Aorta (tissue), 5 donors: ENCODE results near the gene ATN1. TPM values are rescaled to one million over a fixed set of nuclear protein-coding genes. Genes with fewer than 3 reads are reported as not detected.
A peak's percentile ranks its signal among the peaks of the same experiment; 100 is the strongest.

ENCODE experiments used
- ATAC-seq: fragments of 200-7000 bp; cut with Tn5 transposase; one replicate; pipeline ENCODE4 v1.9.1; 2022; ENCODE audit warnings: moderate library complexity; ENCODE audit not compliant: low FRiP score
- DNase-seq, 2 donors: peaks; one replicate each; pipeline ENCODE4 v3.0.0-alpha.2; 2020
- H3K27ac ChIP-seq, 2 donors: one replicate each; pipeline ENCODE4 v1.5.1; 2013; ENCODE audit warnings: low read length in 2 of 2, mild to moderate bottlenecking in 2 of 2, moderate library complexity in 2 of 2, control low read depth in 1 of 2, inconsistent platforms in 1 of 2, low read depth in 1 of 2
- H3K27me3 ChIP-seq, 2 donors: one replicate each; pipeline ENCODE4 v1.6.1; 2013; ENCODE audit warnings: control low read depth in 1 of 2, low read length in 1 of 2, mild to moderate bottlenecking in 1 of 2, moderate library complexity in 1 of 2; ENCODE audit not compliant: insufficient read depth in 2 of 2, control insufficient read depth in 1 of 2
- H3K36me3 ChIP-seq, 2 donors: one replicate each; pipeline ENCODE4 v1.6.1; 2013; ENCODE audit warnings: control low read depth in 1 of 2, low read length in 1 of 2, mild to moderate bottlenecking in 1 of 2; ENCODE audit not compliant: insufficient read depth in 2 of 2, control insufficient read depth in 1 of 2
- H3K4me1 ChIP-seq, 2 donors: one replicate each; pipeline ENCODE4 v1.6.1; 2013; ENCODE audit warnings: low read length in 2 of 2, control low read depth in 1 of 2, mild to moderate bottlenecking in 1 of 2, moderate library complexity in 1 of 2; ENCODE audit not compliant: insufficient read depth in 2 of 2, control insufficient read depth in 1 of 2
- H3K4me3 ChIP-seq, 2 donors: one replicate each; pipeline ENCODE4 v1.5.1; 2013; ENCODE audit warnings: low read length in 2 of 2, control low read depth in 1 of 2, mild to moderate bottlenecking in 1 of 2
- H3K9me3 ChIP-seq: one replicate; pipeline ENCODE4 v1.6.1; 2013; ENCODE audit warnings: mild to moderate bottlenecking, low read length; ENCODE audit not compliant: control insufficient read depth
- WGBS, 2 donors: extraction: QIAGEN DNeasy Blood & Tissue Kit; methylation state at CpG; one replicate each; pipeline ENCODE4 v1.1.7; 2013; 5-methylcytosine and 5-hydroxymethylcytosine counted together
- intact Hi-C, 2 donors: fragments of 100-400 bp; cut with DNase I; formaldehyde crosslinking; loops; one replicate each; pipeline versions ENCODE4 v1.14.2 to v1.15.0; 2022
- polyA plus RNA-seq, 2 donors: library from polyadenylated mRNA; stranded (reverse); fragments of 200-250 nt; gene quantifications; one replicate each; pipeline ENCODE4 v1.2.3, GENCODE V29; 2013
- total RNA-seq, 2 donors: library from RNA; stranded (reverse); fragmentation: NEBNext Ultra II Directional; extraction: Animal tissue kit (Norgen Biotek cat#: 25700); gene quantifications; one replicate each; pipeline ENCODE4 v1.2.1, GENCODE V29; 2021
- donor health status: healthy with polysubstance abuse.
- donor health status: Bipolar disorder and iron deficiency.
- donor health status: DM: no; HTN: no; CAD: no.
- donor health status: DM: no; HTN: no; CAD: no.
- donor health status: DM: yes; HTN: yes; CAD: no.

The ATN1 gene
- total and polyA plus RNA-seq, 4 donors, result 22.7 to 149 (median 142) TPM

GRCh38 chr12:6961278-6961694, 33.5 kb downstream of the ATN1 start:
- DNase-seq (peak in 1 of 2 donors; percentile 87), ATAC-seq (peak; percentile 34)
- Histone ChIP-seq H3K4me1 (no peaks in the 10 kb centered on the region), H3K9me3 (no peaks in the 10 kb centered on the region), H3K36me3 (peaks cover 0 to 1% of the 10 kb centered on the region in 2 donors), H3K4me3 (no peak overlapping the region), H3K27ac (no peak overlapping the region), H3K27me3 (no peaks in the 10 kb centered on the region)
- intact Hi-C loops, result no loop called here
- WGBS, 2 donors, result 53 to 59% methylated on average over 24 of the region's 24 CpGs

DNA sequence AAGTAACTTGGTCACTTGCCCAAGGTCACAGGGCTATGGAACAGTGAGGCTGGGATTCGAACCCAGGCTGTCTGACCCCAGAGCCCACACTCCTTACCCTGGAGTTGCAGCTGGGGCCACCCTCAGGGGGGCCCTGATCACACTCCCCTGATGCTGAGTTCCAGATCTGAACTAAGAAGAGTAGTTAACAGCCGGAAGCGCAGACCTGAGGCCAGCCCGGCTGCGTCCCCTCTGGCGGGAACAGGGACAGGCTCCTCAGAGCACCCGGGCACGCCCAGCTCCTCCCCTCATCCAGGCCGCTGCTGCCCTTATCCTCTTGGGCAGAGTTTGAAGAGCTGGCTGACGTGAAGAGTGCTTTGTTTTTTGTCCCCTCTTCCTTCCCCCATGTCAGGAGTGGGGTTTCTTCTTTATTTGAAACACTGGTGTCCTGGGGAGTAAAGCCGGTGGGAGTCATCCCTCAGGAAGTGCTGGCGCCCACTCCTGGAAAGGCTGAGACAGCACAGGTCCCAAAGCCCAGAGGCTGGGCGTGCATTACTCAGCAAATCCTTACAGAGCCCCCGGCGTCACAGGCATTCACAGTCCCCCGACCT, 34.0 kb downstream of the ATN1 start:
- H3K9me3 ChIP-seq, result no peaks in the 10 kb centered on the region
- H3K27me3 ChIP-seq, result no peaks in the 10 kb centered on the region
- ATAC-seq, result no peak
- H3K27ac ChIP-seq, result no peak overlapping the region
- no peaks in the 10 kb centered on the region for H3K4me1 ChIP-seq
- intact Hi-C loops, result no loop called here
- H3K4me3 ChIP-seq, result no peak overlapping the region
- WGBS, 2 donors, result 19 to 28% methylated on average over 16 of the region's 16 CpGs
- H3K36me3 ChIP-seq, result peaks cover 0 to 3% of the 10 kb centered on the region in 2 donors
- peak in 1 of 2 donors; percentile 87 for DNase-seq

DNA sequence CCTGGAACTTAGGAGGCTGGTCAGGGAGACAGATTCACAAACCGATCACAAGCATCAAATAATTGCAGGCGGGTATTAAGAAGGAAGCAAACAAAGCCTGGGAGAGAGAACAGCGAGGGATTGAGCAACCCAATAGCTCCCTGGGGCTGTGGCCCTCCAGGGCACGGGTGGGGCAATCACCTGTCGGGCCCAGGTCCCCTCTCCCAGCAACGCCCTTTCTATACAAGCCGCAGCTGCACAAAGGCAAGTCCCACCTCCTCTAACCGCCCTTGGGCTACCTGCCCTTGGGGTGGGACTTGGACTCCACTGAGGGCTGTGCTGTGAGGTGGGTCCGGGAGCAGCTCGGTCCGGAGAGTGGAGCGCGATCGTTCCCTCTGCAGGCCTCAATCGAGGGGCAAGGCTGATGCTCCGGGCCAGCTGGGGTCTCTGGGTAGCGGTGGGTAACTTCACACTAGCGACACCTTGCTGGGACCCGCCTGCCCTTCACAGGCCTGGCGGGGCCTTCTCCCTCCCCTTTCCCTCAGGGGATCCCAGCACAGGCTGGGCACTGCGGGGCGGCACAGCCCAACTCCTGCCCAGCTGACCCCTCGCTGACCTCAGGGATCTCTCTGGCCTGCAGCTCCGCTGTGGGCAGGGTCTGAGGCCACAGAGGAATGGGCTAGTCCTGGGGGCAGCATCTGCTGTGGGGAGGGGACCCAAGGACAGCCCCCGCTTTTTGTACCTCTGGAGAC, 34.7 kb downstream of the ATN1 start:
- no peaks in the 10 kb centered on the region for H3K9me3 ChIP-seq
- H3K4me1 ChIP-seq, result no peaks in the 10 kb centered on the region
- H3K27ac ChIP-seq, result no peak overlapping the region
- H3K36me3 ChIP-seq, result peaks cover 0 to 6% of the 10 kb centered on the region in 2 donors
- no peak overlapping the region for H3K4me3 ChIP-seq
- ATAC-seq (no peak), DNase-seq (peak in 1 of 2 donors; percentile 69)
- intact Hi-C loops, result no loop called here
- no peaks in the 10 kb centered on the region for H3K27me3 ChIP-seq
- 69 to 72% methylated on average over 23 to 25 of the region's 25 CpGs for WGBS, 2 donors

GRCh38 chr12:6963016-6963731, 35.4 kb downstream of the ATN1 start:
- Histone ChIP-seq H3K27me3 (no peaks in the 10 kb centered on the region), H3K4me1 (no peaks in the 10 kb centered on the region), H3K36me3 (peaks cover 0 to 6% of the 10 kb centered on the region in 2 donors), H3K4me3 (no peak overlapping the region), H3K27ac (no peak overlapping the region), H3K9me3 (no peaks in the 10 kb centered on the region)
- no peak for ATAC-seq
- DNase-seq, result peak in 1 of 2 donors; percentile 75
- intact Hi-C loops, result no loop called here
- 72 to 73% methylated on average over 31 to 32 of the region's 32 CpGs for WGBS, 2 donors

DNA sequence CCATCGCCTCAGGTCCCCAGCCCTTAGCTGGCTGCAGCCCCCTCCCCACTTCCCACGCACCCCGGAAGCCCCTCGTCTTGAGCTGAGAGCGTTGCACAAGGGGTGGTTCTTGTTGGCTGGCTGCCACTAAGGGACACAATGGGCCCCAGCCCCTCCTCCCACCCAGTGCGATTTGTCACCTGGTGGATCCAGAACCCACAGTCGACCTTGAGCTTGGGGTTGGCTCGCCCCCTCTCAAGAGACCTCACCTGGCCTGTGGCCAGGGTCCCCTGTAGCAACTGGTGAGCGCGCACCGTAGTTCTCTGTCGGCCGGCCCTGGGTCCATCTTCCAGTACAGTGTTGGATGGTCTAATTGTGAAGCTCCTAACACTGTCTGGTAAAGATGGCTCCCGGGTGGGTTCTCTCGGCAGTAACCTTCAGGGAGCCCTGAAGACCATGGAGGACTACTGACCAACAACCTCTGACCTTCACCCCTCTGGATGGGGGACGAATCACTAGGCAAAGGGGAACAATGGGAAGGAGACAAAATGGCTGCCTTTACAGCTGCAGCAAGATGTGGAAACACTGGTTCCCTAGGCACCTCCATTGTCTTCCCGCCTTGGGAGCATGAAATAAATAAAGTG, 36.1 kb downstream of the ATN1 start:
- H3K36me3 ChIP-seq, result peaks cover 0 to 6% of the 10 kb centered on the region in 2 donors
- H3K4me1 ChIP-seq, result peaks cover 0 to 1% of the 10 kb centered on the region in 2 donors
- DNase-seq (peak in 1 of 2 donors; percentile 76), ATAC-seq (no peak)
- no peak overlapping the region for H3K27ac ChIP-seq
- no peaks in the 10 kb centered on the region for H3K27me3 ChIP-seq
- no peak overlapping the region for H3K4me3 ChIP-seq
- WGBS, 2 donors, result 73 to 75% methylated on average over 17 of the region's 17 CpGs
- intact Hi-C loops, result loop anchor here (2.0 kb wide), 1 partner anchor 39 kb away; no protein-coding TSS in a partner anchor
- no peaks in the 10 kb centered on the region for H3K9me3 ChIP-seq

DNA sequence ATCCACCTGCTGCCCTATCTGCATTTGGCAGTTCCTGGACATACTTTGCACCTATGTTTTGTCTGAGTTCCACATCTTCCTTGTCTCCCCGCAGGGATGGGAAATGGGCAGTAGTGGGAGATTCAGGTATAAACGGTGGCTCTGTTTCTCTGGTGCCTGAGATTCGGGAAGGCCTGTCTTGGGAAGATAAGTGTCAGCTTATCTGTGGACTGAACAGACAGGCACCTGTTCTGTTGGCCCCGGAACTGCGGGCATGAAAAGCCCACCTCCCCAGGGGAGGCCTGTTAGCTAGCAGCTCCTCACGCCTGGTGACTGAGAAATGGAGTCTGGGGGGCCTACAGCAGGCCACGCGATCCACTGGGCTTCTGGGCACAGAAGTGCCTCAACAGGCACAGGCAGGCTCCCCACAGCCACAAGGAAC, 36.9 kb downstream of the ATN1 start:
- WGBS, 2 donors, result 72 to 76% methylated on average over 8 of the region's 8 CpGs
- DNase-seq (peak in 1 of 2 donors; percentile 73), ATAC-seq (no peak)
- no peaks in the 10 kb centered on the region for H3K9me3 ChIP-seq
- intact Hi-C loops, result loop anchor here (2.0 kb wide), 1 partner anchor 40 kb away; no protein-coding TSS in a partner anchor
- no peaks in the 10 kb centered on the region for H3K27me3 ChIP-seq
- H3K4me3 ChIP-seq, result no peak overlapping the region
- peak overlapping the region in 1 of 2 donors; percentile 41 for H3K27ac ChIP-seq
- H3K36me3 ChIP-seq, result peaks cover 0 to 6% of the 10 kb centered on the region in 2 donors
- H3K4me1 ChIP-seq, result peaks cover 4 to 5% of the 10 kb centered on the region in 2 donors

- DNase-seq, result peak; percentile 94
- peak overlapping the region in 1 of 2 donors; percentile 41 for H3K27ac ChIP-seq
- H3K36me3 ChIP-seq, result peaks cover 0 to 6% of the 10 kb centered on the region in 2 donors
- H3K9me3 ChIP-seq, result no peaks in the 10 kb centered on the region
- H3K4me1 ChIP-seq, result peaks cover 4 to 5% of the 10 kb centered on the region in 2 donors
- ATAC-seq, result peak; percentile 84
- no peak overlapping the region for H3K4me3 ChIP-seq
- H3K27me3 ChIP-seq, result no peaks in the 10 kb centered on the region
- intact Hi-C loops, result loop anchor here (2.0 kb wide), 1 partner anchor 40 kb away; no protein-coding TSS in a partner anchor
- WGBS, 2 donors, result 20 to 21% methylated on average over 12 of the region's 12 CpGs
Measured at GRCh38 chr12:6965026-6965661, 37.4 kb downstream of the ATN1 start.

GRCh38 chr12:6965714-6966113, 38.0 kb downstream of the ATN1 start:
- Histone ChIP-seq H3K27ac (no peak overlapping the region), H3K27me3 (no peaks in the 10 kb centered on the region), H3K4me1 (peaks cover 4 to 5% of the 10 kb centered on the region in 2 donors), H3K9me3 (no peaks in the 10 kb centered on the region), H3K36me3 (peaks cover 0 to 6% of the 10 kb centered on the region in 2 donors), H3K4me3 (no peak overlapping the region)
- DNase-seq (peak in 1 of 2 donors; percentile 28), ATAC-seq (no peak)
- WGBS, 2 donors, result 75 to 80% methylated on average over 4 of the region's 4 CpGs
- intact Hi-C loops, result loop anchor here (2.0 kb wide), 1 partner anchor 41 kb away; no protein-coding TSS in a partner anchor
